GM12873 (cell line): Measurements from ENCODE around the gene GARNL3.

Source experiments
- TF ChIP-seq, protein P1 (sequence below): IDR thresholded peaks from 2 replicates; pipeline ENCODE4 v1.5.1; 2012; ENCODE audit warnings: low read depth, mild to moderate bottlenecking, moderate library complexity, low read length, control low read depth; ENCODE audit not compliant: insufficient read depth; ENCODE audit errors: missing control alignments

The GARNL3 gene

DNA sequence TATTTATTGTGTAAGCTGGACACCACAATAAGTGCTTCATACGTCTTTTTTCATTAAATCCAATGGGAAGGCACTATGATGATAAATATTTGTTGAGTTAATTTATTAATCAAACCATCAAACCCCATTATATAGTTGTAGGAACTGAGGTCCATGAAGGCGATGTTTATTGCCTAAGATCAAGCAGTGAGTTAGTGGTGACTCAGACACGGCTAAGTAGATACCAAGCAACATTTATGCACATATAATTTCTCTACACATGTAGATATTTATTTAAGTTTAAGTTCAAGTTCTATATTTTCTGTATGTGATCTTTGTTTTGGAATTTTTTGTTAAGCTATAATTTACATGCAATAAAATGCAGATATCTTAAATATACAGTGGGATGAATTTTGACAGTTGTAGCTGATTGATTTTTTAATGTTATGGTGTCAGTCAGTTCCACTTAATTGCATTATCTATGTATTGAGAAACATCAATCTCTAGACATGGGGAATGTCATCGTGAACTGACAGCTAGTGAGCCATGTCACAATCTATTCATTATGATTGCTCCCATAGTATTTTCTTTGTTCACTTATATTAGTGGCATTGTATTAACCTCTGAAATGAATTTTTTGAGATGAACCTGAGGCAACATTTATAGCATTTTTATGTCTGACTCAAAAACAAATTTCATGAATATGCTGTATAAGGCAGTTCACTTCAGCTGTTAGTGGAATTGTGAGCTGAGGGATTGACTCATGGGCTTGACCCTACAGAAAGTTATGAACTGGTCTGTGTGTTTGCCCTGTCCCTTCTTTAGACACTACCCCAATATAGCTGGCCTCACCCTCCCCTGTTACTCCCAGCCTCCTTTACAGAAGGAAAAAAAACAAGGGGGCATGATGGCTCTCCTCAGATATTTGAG, 11.9 kb upstream of the GARNL3 start:
- TF ChIP-seq, protein P1, sequence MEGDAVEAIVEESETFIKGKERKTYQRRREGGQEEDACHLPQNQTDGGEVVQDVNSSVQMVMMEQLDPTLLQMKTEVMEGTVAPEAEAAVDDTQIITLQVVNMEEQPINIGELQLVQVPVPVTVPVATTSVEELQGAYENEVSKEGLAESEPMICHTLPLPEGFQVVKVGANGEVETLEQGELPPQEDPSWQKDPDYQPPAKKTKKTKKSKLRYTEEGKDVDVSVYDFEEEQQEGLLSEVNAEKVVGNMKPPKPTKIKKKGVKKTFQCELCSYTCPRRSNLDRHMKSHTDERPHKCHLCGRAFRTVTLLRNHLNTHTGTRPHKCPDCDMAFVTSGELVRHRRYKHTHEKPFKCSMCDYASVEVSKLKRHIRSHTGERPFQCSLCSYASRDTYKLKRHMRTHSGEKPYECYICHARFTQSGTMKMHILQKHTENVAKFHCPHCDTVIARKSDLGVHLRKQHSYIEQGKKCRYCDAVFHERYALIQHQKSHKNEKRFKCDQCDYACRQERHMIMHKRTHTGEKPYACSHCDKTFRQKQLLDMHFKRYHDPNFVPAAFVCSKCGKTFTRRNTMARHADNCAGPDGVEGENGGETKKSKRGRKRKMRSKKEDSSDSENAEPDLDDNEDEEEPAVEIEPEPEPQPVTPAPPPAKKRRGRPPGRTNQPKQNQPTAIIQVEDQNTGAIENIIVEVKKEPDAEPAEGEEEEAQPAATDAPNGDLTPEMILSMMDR, result no peak

DNA sequence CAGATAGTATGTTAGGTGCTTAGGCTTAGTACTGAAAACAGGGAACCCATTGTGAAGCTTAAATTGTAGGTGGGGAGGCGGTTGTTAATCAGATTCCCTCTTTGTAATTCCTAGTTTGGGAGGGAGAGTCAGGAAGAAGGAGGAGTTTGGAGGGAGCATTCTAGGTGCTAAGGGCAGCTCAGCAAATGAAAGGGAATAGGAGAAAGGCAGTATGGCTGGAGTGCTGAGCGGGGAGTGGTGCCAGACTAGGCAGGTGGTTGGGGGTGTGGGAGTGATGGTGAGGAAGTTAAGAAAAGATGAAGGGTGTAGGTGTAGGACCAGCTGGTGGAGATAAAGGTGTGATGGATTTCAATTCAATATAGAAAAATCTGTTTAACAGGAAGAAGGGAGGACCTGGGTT, 11.1 kb upstream of the GARNL3 start:
- TF ChIP-seq, protein P1, result no peak

DNA sequence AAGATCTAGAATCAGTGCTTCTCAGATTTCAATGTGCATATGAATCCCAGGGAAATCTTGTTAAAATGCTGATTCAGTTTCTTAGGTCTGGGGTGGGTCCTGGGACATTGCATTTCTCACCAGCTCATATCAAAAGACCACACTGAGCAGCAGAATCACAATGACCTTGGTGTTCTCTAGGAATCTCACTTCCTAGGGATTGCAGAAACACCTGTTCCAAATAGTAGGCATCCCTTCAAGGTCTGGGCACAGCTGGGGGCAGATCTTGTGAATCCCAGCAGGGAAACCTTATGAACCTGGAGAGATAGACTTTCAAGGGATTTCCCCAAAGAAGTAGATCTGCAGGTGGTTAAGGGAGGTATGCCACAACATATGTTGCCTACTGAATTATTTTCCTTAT, 8.9 kb upstream of the GARNL3 start:
- TF ChIP-seq, protein P1, result no peak

DNA sequence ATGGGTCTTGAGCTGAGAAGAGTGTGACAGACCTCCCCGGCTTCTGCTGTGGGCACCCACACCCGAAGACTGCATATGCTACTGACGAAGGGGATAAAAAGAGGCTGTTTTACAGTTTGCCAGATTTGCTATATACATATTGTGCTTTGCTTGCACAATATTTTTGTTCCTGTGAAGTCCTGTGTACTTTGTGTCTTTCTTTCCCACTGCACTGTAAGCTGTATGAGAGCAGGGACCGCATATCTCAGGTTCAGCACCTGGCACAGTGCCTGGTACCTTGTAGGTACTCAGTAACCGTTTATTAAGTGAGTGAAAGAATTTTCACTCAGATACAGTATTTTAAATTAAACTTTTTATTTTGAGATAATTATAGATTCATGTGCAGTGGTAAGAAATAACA, 8.2 kb upstream of the GARNL3 start:
- TF ChIP-seq, protein P1, result no peak

DNA sequence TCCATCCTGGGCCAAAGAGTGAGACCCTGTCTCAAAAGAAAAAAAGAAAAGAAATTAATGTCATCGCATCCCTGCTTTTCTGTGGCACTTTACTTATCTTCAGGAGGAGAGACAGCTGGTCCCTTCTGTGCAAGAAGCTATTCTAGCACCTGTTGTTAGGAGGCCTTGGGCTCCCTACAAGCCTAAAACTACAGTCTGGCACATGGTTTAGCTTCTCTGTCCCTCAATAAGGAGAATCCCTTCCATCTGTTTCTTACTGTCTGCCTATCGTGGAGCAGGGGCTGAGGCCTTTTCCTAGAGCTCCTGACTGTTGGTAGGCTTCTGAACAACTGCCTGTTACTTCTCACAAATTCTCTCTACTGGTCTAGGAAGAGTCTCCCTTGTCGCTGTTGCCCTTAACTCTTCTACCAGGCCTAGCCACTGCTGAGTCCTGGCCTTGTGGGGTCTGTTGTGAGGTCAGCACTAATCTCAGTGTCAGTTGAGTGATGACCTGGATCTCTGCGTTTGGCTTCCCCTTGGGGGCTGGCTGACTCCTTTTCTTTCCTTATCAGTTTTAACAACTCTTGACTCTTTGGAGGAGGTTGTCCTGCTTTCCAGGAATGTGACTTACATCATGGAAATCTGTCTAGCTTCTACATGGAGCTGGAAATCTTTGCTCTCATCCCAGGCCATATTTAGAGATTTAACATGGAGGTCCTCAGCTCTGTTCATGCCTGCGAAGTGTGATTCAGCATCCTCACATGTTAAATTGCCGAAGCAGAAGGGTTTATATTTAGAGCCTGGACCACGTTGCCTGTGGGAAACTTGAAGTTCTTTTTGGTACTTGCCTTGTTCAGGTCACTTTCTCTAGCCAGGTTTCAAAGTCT, 5.7 kb upstream of the GARNL3 start:
- TF ChIP-seq, protein P1, result no peak

DNA sequence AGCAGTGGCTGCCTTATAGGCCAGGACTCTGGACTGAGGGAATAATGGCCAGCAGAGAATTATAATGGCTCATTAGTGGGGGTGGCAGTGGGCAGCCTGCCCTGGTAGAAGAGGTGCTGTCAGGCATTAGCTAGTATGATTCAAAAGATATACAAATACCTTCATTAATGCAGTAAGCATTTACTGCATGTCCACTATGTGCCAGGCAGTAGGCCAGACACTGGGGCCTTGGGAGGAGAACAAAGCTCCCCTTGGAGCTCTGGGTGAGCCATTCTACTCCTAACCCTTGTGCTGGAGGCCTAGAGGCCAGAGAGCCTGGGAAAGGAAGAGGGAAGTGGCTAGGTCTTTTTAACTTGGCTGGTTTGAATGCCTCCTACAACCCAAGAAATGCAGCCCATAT, 2.0 kb upstream of the GARNL3 start:
- TF ChIP-seq, protein P1, result no peak

DNA sequence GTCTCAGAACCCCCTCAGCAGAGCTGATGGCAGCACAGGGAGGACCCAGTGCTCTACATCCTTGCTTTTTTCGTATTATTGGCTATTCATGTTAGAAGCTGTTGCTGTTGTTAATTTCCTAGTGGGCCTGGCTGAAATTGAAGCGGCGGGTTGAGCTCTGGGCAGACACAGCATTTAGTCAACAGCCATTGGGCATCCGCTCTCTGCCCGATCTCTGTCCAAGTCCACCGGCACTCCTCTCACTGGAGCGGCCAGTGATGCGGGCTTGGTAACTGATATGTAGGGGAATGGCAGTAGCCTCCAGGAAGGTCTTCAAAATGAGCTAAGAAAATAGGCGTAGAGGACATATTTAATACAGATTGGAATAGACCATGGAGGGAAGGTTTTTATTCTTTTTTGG, 1.3 kb upstream of the GARNL3 start:
- TF ChIP-seq, protein P1, result no peak
